ENCODE measurements around the gene PPP1R9A.
A peak's percentile ranks its signal among the peaks of the same experiment; 100 is the strongest.

The PPP1R9A gene

GRCh38 chr7:95209788-95210187 lies 302.4 kb downstream of the PPP1R9A start:
- no peak for FAIRE-seq

DNA sequence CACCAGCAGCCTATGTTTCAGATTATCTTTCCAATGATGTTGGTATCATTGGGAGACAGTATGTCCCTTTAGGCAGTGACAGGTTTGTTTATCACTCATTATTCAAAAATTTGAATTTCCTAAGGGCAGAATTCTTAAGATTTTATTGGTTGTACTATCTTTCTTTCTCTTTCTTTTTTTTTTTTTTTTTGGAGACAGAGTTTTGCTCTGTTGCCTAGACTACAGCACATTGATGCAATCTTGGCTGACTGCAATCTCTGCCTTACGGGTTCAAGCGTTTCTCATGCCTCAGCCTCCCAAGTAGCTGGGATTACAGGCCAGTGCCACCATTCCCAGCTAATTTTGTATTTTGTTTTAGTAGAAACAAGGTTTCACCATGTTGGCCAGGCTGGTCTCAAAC lies 305.8 kb downstream of the PPP1R9A start:
- no peak for FAIRE-seq

GRCh38 chr7:95213809-95214492 lies 306.6 kb downstream of the PPP1R9A start:
- no peak for FAIRE-seq

GRCh38 chr7:95219721-95220120 lies 312.3 kb downstream of the PPP1R9A start:
- no peak for FAIRE-seq

GRCh38 chr7:95220328-95220727 lies 312.9 kb downstream of the PPP1R9A start:
- FAIRE-seq: no peak

- peak; percentile 45 for FAIRE-seq
Observed at GRCh38 chr7:95225301-95225700, 317.9 kb downstream of the PPP1R9A start.

- FAIRE-seq: no peak
Observed at GRCh38 chr7:95229301-95229700, 321.9 kb downstream of the PPP1R9A start.

GRCh38 chr7:95238252-95238943 lies 331.0 kb downstream of the PPP1R9A start:
- FAIRE-seq: no peak

- FAIRE-seq: no peak
Observed at GRCh38 chr7:95240921-95241320, 333.5 kb downstream of the PPP1R9A start.

GRCh38 chr7:95242266-95242665 lies 334.9 kb downstream of the PPP1R9A start:
- peak; percentile 45 for FAIRE-seq

GRCh38 chr7:95244616-95245015 lies 337.2 kb downstream of the PPP1R9A start:
- FAIRE-seq: no peak

DNA sequence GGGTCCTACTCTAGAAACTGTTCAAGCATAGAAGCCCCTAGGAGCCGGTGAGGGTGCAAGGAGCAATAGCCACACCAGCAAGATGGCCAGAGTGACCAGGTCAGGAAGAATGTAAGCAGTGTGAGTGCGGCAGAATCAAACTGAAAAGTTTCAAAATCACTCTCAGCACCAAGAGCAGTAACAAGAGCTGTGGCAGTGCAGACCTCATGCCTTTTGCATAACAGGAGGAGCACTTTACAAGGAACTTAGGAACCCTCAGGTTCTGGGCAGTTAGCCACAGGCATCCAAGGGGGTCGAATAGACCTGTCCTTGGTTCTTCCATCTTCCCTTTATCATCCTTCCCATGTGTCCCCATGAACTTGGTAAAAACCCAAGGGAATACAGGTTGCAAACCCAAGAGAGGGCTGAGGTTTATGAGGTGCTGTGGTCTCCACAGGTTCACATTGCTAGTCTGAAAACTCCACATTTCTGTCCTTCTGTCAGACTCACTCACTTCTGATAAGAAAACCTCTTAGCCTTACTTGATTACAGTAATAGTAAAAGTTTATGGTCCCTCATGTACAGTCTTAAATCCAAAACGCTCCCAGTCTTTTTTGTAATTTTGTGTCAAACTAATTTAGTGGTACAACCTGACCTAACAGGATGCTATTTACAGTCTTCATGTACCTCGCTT lies 338.6 kb downstream of the PPP1R9A start:
- no peak for FAIRE-seq

- peak; percentile 98 for FAIRE-seq
Observed at GRCh38 chr7:95246831-95247370, 339.5 kb downstream of the PPP1R9A start.

GRCh38 chr7:95250571-95250970 lies 343.2 kb downstream of the PPP1R9A start:
- no peak for FAIRE-seq

DNA sequence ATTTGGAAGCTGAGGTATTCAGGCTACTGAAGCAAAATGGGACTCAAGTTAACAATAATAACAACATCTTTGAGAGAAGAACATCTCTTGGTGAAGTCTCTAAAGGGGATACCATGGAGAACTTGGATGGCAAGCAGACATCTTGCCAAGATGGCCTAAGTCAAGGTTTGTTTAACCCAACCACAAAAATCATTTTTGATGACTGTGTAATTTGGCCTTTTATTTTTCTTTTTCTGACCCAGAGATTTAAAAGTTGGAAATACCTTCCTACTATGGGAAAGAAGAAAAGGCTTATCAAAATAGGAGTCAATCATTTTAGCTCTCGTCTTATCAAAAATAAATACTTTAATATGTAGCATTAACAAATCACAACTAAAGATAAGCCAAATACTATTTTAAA lies 344.6 kb downstream of the PPP1R9A start:
- FAIRE-seq: no peak

GRCh38 chr7:95253986-95254385 lies 346.6 kb downstream of the PPP1R9A start:
- FAIRE-seq: no peak

DNA sequence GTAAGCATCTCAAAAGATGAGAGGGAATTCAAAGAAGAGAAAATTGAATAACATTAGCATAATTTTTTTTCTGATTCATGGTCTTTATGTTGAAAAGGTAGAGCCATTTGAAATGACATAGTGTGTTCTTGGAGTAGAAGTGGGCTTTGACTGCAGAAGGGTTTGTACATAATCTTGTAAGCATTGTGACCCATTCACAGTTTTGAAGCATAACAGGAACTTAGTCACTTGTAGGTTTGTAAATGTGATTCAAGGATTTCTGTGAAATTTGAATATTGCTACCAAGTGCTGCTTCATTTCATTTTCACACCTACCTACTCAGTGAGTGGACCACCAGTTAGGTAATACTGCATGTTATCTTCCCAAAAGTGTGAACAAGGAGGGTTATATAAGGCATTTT lies 348.3 kb downstream of the PPP1R9A start:
- FAIRE-seq: no peak

GRCh38 chr7:95261895-95262415 lies 354.6 kb downstream of the PPP1R9A start:
- no peak for FAIRE-seq

DNA sequence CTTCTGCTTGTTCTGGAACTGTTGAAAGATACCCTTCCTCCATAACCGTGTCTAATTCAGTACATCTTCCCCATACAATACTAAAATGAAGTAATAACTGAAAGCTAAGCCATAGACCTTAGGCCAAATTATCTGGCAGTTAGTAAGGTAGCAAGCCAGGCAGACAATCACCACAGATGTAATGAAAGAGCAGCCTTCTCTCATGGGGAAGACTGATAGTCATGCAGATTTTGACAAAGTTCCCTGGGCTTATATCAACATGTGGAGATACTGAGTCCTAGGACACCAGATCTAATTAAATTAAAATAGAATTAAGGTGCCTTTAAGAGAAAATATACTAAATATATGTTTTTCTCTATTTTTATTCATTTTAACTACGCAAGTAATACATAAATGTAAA lies 355.5 kb downstream of the PPP1R9A start:
- FAIRE-seq: no peak

DNA sequence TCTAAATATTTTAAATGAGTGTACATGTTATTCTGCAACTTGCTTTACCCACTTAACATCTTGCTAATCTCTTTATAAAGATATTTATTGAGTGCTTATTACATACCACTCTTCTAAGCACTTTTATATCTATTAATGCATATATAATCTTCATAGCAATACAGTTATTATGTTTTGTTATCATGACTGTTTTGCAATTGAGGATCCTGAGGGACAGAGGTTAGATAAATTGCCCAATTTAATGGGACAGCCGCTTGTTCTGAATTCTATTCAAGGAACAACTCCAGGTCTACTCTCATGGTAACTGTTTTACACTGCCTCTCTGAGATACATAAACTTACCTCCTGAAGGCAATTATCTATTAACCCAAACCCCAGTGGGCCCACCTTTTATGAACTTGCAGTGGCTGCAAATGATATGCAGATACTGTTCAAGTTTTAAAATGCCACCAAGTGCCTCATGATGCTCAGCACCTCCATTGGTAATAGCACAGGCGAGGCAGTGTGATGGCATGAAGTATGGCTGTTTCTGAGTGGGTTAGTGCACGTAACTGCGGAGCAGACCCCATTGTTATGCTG lies 356.5 kb downstream of the PPP1R9A start:
- no peak for FAIRE-seq

DNA sequence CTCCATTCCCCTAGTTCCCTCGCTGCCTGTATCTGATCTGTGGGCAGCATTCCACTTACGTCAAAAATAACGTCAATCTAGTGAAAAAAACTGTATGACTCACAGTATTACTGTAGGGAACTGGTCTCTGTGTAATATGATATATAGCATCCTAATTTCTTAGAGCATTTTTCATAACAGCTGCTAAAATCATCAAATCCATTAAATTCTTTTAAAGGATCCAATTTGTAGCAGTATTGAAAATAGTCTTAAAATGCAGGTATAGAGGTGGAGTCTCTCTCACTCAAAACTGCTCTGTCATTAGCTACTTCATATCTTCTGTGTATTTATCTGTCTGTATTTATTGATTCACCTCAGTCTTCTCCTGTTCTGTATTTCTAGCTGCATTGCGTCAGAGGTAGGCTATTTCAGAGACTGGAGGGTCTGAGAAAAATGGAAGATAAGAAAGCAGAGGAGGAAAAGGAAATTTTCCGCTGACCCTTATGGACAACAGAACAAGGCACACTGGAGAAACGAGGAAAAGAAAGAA lies 357.0 kb downstream of the PPP1R9A start:
- no peak for FAIRE-seq

GRCh38 chr7:95265634-95266033 lies 358.2 kb downstream of the PPP1R9A start:
- FAIRE-seq: no peak

- FAIRE-seq: peak; percentile 85
Observed at GRCh38 chr7:95267754-95268153, 360.4 kb downstream of the PPP1R9A start.

Data from islet of Langerhans (tissue), 1 donor.